Glutamatergic neuron (in vitro differentiated cells): ENCODE results near the gene PCNA. TPM values are rescaled to one million over a fixed set of nuclear protein-coding genes. Genes with fewer than 3 reads are reported as not detected.

Experiments used
- DNase-seq: peaks from one replicate; pipeline ENCODE4 v3.0.0; 2022
- H3K27ac Mint-ChIP-seq: one replicate; pipeline ENCODE4 v1.8.0; 2020; ENCODE audit warnings: mild to moderate bottlenecking, mixed read lengths, inconsistent platforms; ENCODE audit not compliant: unreplicated experiment
- H3K27me3 Mint-ChIP-seq: one replicate; pipeline ENCODE4 v1.8.0; 2020; ENCODE audit warnings: mild to moderate bottlenecking, moderate library complexity, mixed read lengths, inconsistent platforms; ENCODE audit not compliant: unreplicated experiment
- H3K36me3 Mint-ChIP-seq: one replicate; pipeline ENCODE4 v1.8.0; 2020; ENCODE audit warnings: mild to moderate bottlenecking, mixed read lengths, inconsistent platforms; ENCODE audit not compliant: unreplicated experiment
- H3K4me1 Mint-ChIP-seq: one replicate; pipeline ENCODE4 v1.8.0; 2020; ENCODE audit warnings: mild to moderate bottlenecking, low read depth, mixed read lengths, inconsistent platforms; ENCODE audit not compliant: unreplicated experiment
- H3K4me3 Mint-ChIP-seq: one replicate; pipeline ENCODE4 v1.8.0; 2020; ENCODE audit warnings: mild to moderate bottlenecking, mixed read lengths, inconsistent platforms; ENCODE audit not compliant: unreplicated experiment
- H3K9me3 Mint-ChIP-seq: one replicate; pipeline ENCODE4 v1.8.0; 2020; ENCODE audit warnings: mild to moderate bottlenecking, moderate library complexity, mixed read lengths, inconsistent platforms; ENCODE audit not compliant: unreplicated experiment
- CTCF ChIP-seq: fragments of 200-600 bp; sonication (generic); IDR thresholded peaks from one replicate; pipeline ENCODE4 v1.5.0; 2021; ENCODE audit not compliant: partially characterized antibody, unreplicated experiment
- total RNA-seq: library from RNA; stranded (reverse); fragmentation: NEBNext Ultra II Directional; extraction: Animal tissue kit (Norgen Biotek cat#: 25700); gene quantifications from one replicate; pipeline ENCODE4 v1.2.1, GENCODE V29; 2021; ENCODE audit not compliant: unreplicated experiment

The PCNA gene
- total RNA-seq, 1 donor from 2014 or later: 43.3 TPM

DNA sequence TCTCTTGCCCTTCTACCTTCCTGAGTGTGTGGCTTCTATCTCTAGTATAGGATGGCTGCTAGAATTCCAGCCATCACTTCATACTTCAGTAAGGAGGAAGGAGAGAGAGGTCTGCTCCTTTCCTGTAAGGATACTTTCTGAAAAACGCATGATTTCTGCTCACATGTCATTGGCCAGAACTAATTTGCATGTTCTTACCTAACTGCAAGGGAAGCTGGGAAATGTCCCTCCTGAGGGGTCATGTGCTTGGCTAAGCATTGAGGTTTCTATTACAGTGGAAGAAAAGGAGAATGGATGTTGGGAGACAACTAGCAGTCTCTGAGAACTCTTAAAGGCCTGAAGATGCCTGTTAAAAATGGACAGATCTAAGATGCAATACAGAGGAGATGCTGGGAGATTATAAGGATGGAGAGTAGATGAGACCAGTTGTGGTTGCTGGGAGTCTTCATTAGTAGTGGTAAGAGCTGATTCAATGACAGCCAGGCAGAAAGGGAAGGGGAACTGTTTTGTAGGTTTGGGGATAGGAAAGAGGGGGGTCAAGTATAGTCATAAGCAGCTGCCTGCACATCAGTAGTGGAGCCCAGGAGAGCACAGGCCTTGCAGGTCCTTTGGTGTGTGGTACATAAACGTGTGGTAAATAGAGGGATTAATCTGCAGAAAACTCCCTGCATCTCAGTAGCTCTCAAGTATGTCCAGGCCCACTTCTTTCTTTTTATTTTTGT lies 27.3 kb upstream of the PCNA start:
- no peak for TF ChIP-seq CTCF
- Mint-ChIP-seq H3K27me3 (peaks cover 3% of the 10 kb centered on the region), H3K4me1 (peaks cover 23% of the 10 kb centered on the region), H3K4me3 (no peak overlapping the region), H3K27ac (no peak overlapping the region), H3K36me3 (no peaks in the 10 kb centered on the region), H3K9me3 (no peaks in the 10 kb centered on the region)
- DNase-seq: no peak

DNA sequence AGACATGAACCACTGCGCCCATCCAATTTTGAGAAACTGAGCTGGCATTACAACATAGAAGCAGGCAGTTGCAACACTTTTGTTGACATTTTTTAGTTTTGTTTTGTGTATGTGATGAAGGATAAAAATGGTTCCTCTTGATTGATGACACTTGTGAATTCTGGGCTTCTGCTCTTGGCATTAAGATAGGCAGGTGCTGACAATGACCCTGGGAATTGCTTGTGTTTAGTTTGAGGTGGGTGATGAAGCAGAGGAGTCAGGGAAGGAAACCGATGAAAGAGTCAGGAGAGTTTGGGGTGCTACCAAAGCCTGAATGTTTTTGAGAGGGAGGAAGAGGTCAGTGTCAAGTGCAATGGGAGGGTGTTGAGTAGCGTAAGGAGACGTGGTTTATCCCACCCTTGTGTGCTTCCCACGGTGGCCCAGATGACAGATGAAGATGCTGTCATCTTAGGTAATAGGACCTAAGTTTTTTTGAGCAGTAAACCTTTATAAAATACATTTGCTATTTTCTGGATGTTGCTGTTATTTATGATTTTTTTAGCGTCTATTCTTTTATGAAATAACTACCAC lies 26.4 kb upstream of the PCNA start:
- H3K4me3 Mint-ChIP-seq: no peak overlapping the region

DNA sequence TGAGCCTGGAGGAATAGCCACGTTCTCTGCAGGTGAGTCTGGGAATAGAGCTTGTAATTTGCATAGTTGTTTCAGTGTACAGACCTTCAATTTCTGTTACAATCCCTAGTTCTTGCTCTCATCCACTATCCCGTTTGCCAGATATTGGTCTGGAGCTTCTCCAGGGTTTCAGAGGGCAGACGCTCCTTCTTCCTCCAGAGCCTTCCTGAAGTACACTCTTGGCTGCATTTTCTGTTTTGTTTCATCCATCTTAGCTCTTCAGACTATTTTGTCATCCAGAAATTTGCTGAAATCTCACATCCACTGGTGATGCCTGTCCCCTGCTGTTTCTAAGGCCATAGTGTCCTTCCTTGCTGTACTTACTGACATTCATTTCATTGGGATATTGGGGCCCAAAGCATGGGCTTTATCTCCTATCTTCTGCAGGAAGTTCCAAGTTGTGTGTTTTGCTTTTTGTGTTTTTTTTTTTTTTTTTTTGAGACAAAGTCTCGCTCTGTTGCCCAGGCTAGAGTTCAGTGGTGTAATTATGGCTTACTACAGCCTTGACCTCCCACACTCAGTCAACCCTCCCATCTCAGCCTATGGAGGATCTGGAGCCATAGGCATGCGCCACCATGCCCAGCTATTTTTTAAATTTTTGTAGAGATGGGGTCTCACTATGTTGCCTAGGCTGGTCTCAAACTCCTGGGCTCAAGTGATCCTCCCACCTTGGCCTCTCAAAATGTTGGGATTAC lies 25.8 kb upstream of the PCNA start:
- no peak for DNase-seq
- Mint-ChIP-seq H3K36me3 (no peaks in the 10 kb centered on the region), H3K27me3 (peaks cover 3% of the 10 kb centered on the region), H3K9me3 (peaks cover 2% of the 10 kb centered on the region), H3K27ac (no peak overlapping the region), H3K4me1 (peaks cover 22% of the 10 kb centered on the region), H3K4me3 (no peak overlapping the region)
- TF ChIP-seq CTCF: no peak

More for the DNA sequence above, 26.4 kb upstream of the PCNA start:
- H3K9me3 Mint-ChIP-seq: peaks cover 2% of the 10 kb centered on the region
- no peak for DNase-seq
- peaks cover 26% of the 10 kb centered on the region for H3K4me1 Mint-ChIP-seq
- H3K36me3 Mint-ChIP-seq: no peaks in the 10 kb centered on the region
- H3K27me3 Mint-ChIP-seq: peaks cover 3% of the 10 kb centered on the region
- H3K27ac Mint-ChIP-seq: peak overlapping the region; percentile 13
- TF ChIP-seq CTCF: no peak

- no peak overlapping the region for H3K27ac Mint-ChIP-seq
These were observed 24.1 kb upstream of the PCNA start for GRCh38 chr20:5143851-5144250.

More at GRCh38 chr20:5143851-5144250, 24.1 kb upstream of the PCNA start:
- no peaks in the 10 kb centered on the region for H3K36me3 Mint-ChIP-seq
- no peak overlapping the region for H3K4me3 Mint-ChIP-seq
- no peak for DNase-seq
- peaks cover 16% of the 10 kb centered on the region for H3K4me1 Mint-ChIP-seq
- peaks cover 2% of the 10 kb centered on the region for H3K9me3 Mint-ChIP-seq
- no peak for TF ChIP-seq CTCF
- peaks cover 3% of the 10 kb centered on the region for H3K27me3 Mint-ChIP-seq
